Stimulated activated CD4-positive, alpha-beta T cell treated with anti-CD3 and anti-CD28 coated beads, Interleukin-12 subunit alpha, Interleukin-12 subunit beta, amount 100 ng/mL, for 4 hours (primary cell): Measurements from ENCODE around the gene VAV2.
A peak's percentile ranks its signal among the peaks of the same experiment; 100 is the strongest.

Source experiments
- DNase-seq: peaks from one replicate; pipeline ENCODE4 v3.0.0-alpha.2; 2020

The VAV2 gene

DNA sequence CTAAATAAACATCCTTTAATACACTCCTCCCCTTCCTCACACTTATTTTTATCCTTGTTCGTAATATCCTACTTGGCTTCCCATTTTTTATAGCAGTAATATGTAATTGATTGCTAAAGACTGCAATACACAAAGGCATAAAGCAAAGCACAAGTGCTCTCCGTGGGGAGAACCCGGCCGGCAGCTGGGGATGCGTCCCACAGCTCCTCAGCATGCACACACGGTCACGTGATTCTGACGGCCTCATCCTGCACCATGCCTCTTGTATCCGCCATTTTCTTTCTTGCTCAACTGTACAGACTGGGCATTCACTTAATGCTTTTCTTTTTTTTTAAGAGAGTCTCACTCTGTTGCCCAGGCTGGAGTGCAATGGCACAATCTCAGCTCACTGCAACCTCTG lies 36.0 kb upstream of the VAV2 start:
- DNase-seq = no peak

DNA sequence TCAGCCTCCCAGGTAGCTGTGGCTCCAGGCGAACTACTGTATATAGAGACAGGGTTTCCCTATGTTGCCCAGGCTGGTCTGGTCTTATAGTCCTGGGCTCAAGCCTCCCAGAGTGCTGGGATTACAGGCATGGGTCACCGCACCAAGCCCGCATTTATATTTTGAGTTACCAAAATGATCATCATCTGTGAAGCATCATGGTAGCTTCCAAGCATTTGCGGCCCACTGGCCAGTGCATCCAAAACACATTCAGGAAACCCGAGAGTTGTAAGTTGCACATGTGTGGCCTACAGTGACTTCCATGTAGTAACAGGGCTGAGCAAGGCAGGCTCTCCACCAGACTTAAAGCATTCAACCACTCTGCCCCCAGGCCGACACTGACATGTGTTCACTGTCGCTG lies 35.4 kb upstream of the VAV2 start:
- DNase-seq = no peak

DNA sequence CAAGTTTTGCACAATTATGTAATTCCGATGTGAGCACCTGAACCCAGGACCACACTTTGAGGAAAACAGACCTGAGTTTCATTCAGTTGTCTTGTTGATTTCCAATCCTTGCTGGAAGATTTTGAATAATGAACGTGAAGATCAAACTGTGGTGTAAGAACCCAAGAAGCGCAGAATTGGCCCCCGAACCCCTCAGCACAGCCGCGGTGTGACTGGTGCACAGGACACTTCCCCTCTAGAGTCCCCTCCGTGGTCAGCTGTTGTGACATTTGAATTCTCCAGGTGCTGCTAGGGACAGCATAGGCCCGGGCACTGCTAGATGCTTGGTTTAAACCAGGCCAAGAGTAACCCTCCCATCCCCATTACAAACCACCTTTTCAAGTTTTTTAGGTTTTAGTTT lies 34.9 kb upstream of the VAV2 start:
- no peak for DNase-seq

DNA sequence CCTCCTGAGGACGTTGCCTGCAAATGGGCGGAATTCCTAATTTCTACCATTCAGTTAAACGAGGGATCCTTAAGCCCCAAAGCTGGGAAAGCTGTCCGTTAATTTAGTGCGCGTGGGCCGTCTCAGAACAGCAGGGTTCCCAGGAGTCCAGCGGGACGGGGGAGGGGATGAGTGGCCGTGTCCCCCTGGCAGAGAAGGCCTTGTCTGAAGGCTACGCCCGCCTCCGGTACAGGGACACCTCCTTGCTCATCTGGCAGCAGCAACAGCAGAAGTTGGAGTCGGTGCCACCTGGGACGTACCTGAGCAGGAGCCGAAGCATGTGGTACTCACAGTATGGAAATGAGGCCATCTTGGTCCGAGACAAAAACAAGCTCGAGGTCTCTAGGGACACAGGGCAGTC lies 34.5 kb upstream of the VAV2 start:
- DNase-seq = no peak

DNA sequence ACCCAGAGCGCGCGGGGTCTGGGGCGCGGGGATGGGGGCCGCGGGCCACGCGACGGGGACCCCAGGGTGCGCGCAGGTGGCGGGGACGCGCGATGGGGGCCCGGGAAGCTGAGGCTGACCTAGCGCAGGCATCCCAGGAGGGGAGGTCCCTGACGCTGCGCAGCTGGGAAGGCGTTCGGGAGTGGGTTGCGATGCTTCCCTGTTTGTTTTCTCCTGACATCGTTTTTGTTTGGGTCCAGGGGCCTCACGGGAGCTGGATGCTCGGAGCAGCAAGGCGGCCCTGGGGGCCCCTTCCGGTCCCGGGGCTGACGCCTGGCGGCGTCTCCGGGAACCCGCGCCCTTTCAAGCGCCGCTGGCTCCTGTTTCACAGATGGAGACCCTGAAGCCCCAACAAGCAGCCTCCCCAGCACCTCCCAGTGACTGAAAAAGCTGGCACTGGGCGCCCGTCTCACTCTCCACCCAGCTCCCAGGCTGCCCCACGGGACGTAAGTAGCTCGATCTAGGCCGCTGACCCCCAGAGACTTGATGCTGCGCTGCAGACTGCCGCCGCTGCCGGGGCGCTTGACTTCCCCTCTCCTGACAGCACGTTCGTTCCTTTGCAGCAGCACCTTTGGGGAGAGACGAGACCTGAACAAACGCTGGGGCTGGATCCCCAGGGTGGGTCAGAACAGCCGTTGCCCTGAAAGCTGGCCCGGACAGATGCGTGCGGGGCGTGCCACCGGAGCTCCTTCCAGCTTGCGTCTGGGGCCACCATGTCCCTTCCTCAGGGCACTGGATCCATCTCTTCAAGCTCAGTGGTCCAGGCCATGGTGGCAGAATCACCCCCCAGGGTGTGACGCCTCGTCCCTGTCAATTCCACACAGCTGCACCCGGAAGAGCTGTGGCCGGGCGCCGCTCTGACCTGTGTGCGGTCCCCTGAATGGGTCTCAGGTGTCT lies 33.8 kb upstream of the VAV2 start:
- DNase-seq = peak; percentile 38

DNA sequence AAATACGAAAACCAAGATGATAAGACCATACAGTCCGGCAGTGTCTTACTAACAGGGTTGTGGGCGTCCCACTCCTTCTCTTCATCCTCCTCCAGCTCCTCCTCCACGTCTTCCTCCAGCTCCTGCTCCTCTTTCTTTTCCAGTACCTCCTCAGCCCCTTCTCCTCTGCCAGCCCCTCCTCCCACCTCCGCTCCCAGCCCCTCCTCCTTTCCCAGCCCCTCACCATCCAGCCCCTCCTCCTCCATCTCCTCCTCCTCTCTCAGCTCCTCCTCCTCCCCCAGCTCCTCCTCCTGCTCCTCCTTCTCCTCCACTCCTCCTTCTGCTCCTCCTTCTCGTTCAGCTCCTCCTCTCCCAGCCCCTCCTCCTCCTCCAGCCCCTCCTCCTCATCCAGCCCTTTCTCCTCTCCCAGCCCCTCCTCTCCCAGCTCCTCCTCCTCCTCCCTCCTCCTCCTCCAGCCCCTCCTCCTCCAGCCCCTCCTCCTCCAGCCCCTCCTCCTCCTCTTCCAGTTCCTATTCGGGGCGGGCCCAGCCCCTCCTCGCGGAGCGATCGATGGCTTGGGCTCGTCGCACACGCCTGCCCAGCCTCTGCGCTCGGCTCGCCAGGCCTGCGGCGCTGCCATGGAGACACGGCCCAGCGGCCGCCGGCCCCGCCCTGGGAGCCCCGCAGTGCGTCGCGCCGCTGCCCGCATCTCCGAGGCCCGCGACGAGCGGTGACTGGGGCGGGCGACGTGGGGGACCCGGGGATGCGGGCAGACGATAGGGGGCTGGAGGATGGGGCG lies 32.9 kb upstream of the VAV2 start, which contains the start of gene BRD3OS:
TSS of gene BRD3OS (plus strand) at position 654 of the 778 bp plus-strand sequence. CDS start 1,267 bp downstream, outside the sequence.
- DNase-seq = peak; percentile 89

DNA sequence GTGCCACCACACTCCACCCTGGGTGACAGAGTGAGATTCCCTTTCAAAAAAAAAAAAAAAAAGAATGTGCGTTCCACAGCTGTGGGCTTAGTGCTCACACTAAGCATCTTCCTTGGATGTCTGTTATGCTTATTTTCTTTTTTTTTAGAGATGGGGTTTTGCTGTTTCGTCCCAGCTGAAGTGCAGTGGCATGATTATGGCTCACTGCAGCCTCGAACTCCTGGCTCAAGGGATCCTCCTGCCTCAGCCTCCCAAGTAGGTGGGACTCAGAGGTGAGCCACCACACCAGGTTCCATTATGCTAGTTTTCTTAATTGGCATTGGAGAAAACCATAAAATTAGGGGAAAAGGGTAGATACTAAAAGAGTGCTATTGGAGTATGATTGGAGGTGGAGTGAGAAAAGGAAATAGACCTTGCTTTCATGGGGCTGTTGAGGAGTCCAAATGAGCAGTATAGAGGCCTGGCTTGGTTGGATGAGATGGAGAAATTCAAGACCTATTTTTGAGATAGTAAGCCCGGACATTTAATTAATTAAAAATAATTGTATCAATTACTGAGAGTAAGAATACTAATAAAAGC lies 32.2 kb upstream of the VAV2 start:
- no peak for DNase-seq

DNA sequence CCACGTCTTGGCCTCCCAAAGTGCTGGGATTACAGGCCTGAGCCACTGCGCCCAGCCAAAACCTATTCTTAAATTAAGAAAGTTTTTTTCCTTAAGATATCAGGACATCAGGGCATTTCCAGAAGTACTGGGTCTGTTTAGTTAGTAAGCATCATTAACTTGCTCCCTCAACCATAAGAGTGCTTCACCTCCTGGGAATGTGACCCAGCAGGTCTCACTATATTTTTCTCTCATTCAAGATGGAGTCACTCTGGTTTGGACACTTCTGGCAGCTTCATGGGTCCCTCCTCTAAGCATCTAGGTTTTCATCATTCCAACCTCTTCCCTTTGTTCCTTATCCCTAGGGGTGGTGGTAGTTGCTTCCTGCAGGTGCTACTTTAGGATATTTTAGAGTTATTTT lies 22.8 kb upstream of the VAV2 start:
- no peak for DNase-seq

DNA sequence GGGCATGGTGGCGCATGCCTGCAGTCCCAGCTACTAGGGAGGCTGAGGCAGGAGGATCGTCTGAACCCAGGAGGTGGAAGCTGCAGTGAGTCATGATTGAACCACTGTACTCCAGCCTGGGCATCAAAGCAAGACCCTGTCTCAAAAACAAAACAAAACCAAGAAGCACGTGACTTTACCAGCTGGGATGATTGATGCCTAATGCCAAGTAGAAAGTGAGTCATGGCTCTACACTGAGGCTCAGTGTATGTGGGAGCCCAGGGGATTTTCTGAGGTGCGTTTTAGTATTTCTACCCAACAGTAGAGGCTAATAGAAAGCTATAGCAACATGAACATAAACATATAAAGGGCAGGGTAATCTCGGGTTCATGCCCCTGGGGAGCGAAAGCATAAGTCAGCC lies 19.3 kb upstream of the VAV2 start:
- DNase-seq = no peak

DNA sequence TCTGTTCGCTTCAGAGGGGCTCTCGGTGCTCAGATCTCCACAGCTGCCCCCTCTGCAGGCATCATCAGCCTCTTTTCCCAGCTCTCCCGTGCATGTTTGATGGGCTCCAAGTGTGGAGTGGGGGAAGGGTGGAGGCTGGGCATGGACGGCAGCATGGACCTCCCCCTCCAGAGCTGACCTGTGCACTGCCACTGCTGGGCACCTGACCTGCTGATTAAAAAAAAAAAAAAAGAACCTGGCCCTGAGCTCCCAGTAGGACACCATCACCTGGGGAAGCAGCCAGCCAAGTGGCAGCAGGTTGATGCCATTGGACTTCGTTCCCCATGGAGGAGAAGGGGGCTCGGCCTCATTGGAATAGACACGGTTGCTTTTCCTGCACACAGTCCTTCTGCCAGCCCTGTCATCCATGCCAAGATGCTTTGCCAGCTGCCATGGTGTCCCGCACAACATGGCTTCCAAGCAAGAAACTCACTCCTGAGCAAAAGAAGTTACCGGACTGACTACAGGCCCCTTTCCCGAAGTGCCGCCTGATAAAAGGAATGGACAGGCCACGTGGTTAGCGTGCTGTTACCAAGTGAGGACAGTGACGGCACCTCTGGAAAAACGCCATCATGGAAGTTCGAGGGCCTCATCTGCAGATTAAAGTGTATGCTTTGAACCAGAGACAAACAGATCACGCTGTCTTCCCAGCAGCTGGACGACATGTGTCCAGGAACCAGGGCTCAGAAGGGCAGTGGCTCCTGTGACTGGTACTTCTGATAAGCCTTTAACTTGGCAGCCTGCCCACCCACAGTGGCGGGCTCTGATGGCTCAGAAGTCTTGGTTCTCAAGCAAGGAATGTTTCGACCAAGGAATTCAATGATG lies 18.4 kb upstream of the VAV2 start:
- DNase-seq = no peak

DNA sequence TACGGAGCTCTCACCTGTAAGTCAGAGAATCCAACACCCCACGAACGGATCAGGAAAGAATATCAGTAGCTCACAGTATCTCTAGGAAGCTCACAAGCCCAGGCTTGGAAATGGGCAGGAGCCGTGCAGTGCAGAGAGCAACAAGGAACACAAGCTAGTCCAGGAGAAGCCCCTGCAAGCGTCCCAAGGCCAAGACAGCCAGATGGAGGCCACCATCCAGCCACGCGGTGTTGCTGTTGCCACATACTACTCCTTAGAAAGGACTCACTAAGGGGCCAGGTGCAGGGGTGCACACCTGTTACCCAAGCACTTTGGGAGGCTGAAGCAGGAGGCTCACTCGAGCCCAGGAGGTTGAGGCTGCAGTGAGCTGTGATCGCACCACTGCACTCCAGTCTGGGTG lies 15.4 kb upstream of the VAV2 start:
- DNase-seq = no peak

DNA sequence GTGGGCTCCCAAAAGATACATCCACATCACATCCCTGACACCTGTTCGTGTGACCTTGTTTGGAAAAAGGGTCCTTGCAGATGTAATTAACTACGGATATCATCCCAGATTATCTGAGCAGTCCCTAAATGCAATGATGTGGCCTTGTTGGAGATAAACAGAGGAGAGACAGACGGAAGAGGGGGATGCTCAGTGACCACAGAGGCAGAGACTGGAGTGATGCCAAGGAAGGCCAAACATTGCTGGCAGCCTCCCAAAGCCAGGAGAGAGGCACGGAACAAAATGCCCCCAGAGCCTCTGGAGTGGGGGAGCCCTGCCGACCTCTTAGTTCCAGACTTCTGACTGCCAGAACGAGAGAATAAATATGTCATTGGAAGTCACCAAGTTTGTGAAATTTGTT lies 15.0 kb upstream of the VAV2 start:
- DNase-seq = no peak

DNA sequence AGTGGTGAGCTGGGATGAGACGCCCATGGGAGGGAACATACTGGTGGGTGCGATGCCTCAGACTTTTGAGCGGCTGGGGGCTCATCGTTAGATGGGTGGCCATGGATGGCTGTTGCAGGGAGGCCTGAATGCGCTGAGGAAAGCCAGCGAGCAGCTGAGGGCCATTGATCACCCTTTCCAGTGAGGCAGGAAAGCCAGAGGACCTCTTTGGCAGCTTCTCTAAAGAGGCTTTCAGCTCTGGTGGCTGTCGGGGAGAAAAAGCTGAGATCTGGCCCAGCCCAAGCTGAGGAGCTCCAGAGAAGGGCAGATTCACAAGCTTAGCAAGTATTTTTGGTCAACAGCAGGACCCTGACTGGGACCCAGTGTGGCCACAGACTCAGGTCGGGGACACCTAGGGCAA lies 13.3 kb upstream of the VAV2 start:
- no peak for DNase-seq

DNA sequence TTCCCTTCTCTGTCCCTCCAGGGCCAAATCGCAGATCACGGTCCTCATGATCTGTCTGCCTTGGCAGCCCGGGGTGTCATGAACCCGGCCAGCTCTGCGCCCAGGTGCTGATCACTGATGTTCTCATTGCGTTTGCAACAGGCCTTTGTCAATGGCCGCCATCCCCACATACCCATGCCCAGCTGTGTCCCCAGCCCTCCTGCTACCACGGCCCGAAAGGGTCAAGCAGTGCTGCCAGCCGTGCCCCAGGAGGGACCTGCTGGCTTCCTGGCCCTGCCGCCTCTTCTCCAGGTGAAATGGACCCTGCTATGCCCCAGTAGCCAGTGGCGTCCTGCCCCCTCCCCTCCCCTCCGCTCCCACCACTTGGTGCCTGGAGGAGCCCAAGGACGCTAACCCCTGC lies 12.8 kb upstream of the VAV2 start:
- no peak for DNase-seq

DNA sequence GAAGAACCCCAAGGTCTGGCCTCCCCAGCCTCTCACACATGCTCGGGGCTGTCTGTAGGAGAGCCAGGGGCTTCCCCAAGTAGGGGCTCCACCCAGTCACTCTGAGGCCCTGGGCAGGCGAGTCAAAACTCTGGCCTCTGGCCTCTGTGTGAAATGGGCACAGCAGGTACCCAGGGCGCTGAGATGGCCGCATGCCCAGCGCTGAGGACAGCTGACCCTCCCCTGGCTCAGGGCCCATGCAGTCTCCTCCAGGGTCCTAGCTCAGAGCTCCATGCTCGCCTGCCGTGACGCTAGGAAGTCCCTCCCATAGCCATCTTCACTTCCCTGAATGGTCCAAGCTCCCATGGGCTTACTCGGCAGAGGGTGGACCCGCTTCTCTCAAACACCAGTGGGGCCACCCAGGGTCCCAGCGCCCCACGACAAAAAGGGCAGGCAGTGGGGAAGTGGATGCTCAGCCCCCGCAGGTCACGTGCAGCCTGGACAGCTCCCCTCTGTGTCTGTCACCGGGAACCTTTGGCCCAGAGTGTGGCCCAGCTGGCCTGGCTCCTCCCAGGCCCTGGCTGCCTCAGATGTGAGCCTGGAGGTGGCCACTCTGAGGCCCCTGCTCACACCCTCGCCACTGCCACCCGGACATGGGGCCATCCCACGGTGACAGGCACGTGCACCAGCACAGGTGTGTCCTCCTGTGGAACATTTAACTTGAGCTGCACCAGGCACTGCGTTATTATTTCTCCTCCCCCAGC lies 12.2 kb upstream of the VAV2 start:
- no peak for DNase-seq

DNA sequence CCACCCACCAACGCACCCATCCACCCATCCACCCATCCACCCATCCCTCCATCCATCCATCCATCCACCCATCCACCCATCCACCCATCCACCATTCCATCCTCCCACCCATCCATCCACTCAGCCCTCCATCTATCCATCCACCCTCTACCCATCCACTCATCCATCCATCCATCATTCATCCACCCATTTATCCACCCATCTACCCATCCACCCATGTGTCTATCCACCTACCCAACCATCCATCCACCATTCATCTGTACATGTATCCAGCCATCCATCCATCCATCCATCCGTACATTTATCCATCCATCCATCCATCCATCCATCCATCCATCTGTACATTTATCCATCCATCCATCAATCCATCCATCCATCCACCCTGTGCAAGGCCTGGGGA lies 11.1 kb upstream of the VAV2 start:
- no peak for DNase-seq

DNA sequence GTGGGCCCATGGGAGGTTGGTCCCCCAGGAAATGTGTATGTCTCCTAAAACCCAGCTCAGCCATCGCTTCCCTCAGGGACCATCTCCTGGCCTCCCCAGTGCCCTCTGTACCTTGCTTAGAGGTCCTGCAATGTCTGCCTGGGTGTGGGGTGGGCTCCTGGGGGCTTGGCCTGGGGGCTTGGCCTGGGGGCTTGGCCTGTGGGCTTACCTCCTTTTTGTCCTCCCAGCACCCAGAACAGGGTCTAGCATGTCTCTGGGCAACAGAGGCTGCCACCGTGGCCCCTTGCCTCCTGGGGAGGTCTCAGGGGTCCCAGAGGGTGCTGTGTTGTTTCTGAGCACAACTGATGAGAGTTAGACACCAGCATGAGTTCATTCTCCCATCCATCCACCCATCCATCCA lies 10.7 kb upstream of the VAV2 start:
- no peak for DNase-seq

DNA sequence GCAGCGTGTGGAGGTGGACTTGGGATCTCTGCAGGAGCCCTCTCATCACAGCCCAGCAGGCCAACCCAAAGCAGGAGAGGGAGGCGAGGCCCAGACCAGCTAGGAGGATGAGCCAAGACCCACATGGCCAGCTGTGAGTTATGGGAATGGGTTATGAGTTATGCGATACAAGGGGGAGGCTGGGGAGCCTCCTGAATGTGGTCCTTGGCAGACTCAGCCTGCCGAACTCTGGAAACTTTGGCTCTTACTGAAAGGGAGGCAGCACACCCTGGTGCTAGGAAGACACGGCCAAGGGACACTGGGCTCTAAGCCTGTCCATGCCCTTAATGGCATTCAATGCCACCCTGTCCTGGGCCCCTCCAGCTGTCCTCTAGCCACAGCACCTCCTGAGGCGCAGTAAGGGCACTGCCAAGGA lies 7.7 kb upstream of the VAV2 start:
- no peak for DNase-seq

DNA sequence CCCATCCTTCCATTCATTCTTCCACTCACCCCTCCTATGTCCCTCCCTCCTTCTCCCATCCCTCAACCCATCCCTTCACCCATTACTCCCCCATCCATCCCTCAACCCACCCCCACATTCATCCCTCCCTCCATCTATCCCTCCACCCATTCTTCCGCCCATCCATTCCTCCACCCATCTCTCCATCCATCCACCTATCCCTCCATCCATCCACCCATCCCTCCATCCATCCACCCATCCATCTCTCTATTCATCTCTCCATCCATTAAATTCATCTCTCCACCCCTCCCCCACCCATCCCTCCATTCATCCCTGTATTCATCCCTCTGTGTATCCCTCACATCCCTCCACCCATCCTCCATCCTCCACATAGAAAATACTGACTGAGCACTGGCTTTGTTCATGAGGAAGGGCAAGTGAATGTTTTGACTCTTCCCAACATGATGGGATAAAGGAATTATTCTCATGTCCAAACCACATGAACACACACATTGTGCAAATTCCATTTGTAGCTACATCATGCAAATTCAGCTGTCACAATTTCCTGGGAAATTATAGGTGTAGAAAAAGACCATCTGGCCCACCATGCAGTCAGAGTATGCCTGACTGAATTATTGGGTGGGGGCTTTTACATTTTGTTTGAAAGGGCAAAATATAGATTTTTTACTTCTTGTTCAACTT lies 6.9 kb upstream of the VAV2 start:
- DNase-seq = no peak

DNA sequence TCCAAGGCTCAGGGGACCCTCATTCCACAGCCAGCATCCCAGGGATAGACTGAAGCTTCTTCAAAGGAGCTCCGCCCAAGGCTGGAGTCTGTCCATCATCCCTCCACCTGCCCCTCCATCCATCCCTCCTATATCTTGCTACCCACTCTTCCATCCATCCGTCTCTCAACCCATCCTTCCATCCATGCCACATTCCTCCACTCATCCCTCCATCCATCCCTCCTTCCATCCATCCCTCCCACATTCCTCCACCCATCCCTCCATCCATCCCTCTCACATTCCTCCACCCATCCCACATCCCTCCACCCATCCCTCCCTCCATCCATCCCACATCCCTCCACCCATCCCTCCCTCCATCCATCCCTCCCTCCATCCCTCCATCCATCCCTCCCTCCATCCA lies 5.5 kb upstream of the VAV2 start:
- no peak for DNase-seq
